NOMO-1 treated with DMSO at 0.1 percent for 48 hours (cell line): ENCODE measurements around the gene SOWAHB.

Source experiments
- DNase-seq: peaks from one replicate; lab custom pipeline; 2025; ENCODE audit not compliant: unreplicated experiment; lab: John Stamatoyannopoulos, UW

SOWAHB gene

DNA sequence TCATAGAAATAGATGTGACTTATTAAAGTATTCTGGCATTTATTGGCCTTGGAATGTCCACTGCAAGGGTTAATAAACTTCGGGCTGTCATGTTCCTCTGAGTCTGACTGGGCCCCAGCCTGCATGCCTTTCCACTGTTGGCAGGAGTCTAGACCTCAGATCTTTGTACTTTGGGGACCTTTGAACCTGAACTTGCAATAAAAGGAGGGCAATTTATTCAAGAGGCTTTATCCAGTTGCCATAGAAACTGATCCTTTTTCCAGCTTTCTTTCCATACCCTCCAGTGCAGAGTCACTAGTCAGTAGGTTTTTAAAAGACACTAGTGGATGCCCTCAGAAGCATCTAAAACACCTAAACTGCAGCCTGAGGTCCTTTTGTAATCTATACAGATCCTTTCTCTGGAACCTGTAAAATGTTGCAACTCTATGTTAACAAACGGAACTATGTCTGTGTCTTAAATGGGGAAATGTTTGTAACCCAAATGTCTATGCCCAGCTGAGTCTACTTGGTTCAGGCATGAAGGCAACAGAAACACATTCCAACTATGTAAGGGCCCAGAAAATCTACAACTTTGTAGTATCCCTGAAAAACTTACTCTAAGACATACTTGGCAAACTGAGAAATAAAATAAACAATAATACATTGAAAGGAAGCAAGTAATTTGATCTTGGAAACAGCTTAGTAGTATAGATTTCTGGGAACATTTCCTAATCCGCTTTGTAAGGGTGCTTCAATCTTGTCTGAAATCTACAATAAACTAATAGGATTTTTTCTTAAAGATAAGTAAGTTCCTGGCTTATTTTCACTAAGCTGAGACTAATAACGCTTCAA is 41.5 kb downstream of the SOWAHB start:
- DNase-seq = peak; percentile 3

DNA sequence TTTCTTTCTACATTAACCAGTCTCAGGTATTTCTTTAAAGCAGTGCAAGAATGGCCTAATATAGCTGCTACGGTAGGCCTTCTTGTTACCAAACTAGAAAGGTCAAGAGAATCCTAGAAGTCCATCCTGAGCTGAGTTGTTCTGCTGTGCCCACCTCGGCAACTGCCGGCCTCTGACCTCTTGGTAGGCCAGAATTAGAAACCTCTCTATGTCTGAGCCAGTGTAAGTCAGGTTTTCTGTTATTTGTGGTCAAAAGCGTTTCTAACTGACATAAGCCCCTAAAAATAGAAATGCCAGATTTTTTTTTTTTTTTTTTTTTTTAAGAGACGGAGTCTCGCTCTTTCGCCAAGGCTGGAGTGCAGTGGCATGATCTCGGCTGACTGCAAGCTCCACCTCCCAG is 43.1 kb downstream of the SOWAHB start:
- DNase-seq = no peak

DNA sequence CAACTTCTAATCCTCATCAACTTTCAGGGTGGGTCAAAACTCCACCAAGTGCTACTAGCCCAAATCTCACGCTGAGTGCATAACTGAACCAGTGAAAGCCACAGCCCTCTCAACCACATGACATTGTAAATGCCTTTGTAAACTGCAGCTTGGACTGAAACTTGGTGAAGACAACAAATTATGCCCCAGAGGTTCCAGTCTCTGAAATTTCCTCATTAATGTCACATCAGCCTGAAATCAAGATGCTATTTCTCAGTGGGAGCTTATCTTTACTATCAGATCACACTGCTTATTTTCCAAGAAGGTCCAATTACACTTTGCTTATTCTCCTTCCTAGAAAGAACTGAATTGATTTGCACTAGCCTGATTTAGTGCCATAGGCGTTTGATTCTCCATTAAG is 46.6 kb downstream of the SOWAHB start:
- no peak for DNase-seq

DNA sequence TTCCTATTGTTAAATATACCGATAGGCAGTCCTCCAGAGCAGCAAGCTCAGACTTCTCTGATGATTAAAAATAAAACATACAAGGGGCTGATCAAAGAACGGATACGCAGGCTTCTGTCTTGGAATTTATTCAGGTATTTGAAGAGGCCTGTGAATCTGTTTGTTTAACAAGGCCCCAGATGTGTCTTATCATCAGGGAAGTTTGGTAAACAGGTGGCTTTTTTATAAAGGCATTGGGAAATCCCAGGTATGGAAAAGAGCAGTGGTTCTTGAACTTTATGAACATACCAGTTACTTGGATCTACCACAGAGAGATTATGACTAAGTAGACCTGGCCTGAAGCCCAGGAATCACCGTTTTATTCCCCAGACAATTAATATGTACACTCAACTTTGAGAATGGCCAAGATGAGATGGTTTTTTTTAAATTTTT is 47.9 kb downstream of the SOWAHB start:
- no peak for DNase-seq
